GM23338 (cell line): ENCODE data around the gene PGLYRP4.

ENCODE experiments used
- CREB1 ChIP-seq: fragments of 250-450 bp; sonication (Bioruptor Pico); IDR thresholded peaks from 2 replicates; pipeline ENCODE4 v1.5.0; 2020; ENCODE audit warnings: low read depth, mild to moderate bottlenecking, moderate library complexity
- EZH2 ChIP-seq: fragments of 200-600 bp; sonication (generic); IDR thresholded peaks from one replicate; pipeline ENCODE4 v1.8.0; 2017; ENCODE audit warnings: antibody characterized with exemption, mild to moderate bottlenecking, low read depth; ENCODE audit not compliant: unreplicated experiment
- EZH2phosphoT487 ChIP-seq: fragments of 200-600 bp; sonication (generic); IDR thresholded peaks from one replicate; pipeline ENCODE4 v1.8.1; 2018; ENCODE audit warnings: antibody characterized with exemption; ENCODE audit not compliant: unreplicated experiment
- JUNB ChIP-seq: IDR thresholded peaks from one replicate; pipeline ENCODE4 v1.6.1; 2016; ENCODE audit warnings: antibody characterized with exemption; ENCODE audit not compliant: unreplicated experiment
- NANOG ChIP-seq: IDR thresholded peaks from 2 replicates; pipeline ENCODE4 v1.6.1; 2016; ENCODE audit warnings: antibody characterized with exemption, borderline replicate concordance
- POLR2AphosphoS5 ChIP-seq: IDR thresholded peaks from 2 replicates; pipeline ENCODE4 v1.6.1; 2016; ENCODE audit warnings: antibody characterized with exemption, low read depth
- STAT1 ChIP-seq: IDR thresholded peaks from one replicate; pipeline ENCODE4 v1.6.1; 2016; ENCODE audit warnings: antibody characterized with exemption; ENCODE audit not compliant: unreplicated experiment
- ZNF114 ChIP-seq: fragments of 250-450 bp; sonication (Bioruptor Pico); IDR thresholded peaks from 2 replicates; pipeline ENCODE4 v1.5.0; 2020; ENCODE audit warnings: mild to moderate bottlenecking, moderate library complexity
- ZNF331 ChIP-seq: fragments of 250-450 bp; sonication (Bioruptor Pico); IDR thresholded peaks from 2 replicates; pipeline ENCODE4 v1.5.0; 2020; ENCODE audit warnings: low read depth, mild to moderate bottlenecking, moderate library complexity
- TF ChIP-seq, protein P1 (sequence below), 2 experiments: fragments of 200-600 bp in 1 of 2; sonication (generic) in 1 of 2; conservative IDR thresholded peaks; 2 replicates each; pipeline versions ENCODE4 v1.5.1 to v1.6.1; 2016 to 2017; ENCODE audit warnings: antibody characterized with exemption in 2 of 2, low read depth in 2 of 2, mild to moderate bottlenecking in 2 of 2, moderate library complexity in 1 of 2
- TF ChIP-seq, protein P2 (sequence below): IDR thresholded peaks from one replicate; pipeline ENCODE4 v1.6.1; 2018; ENCODE audit warnings: antibody characterized with exemption; ENCODE audit not compliant: unreplicated experiment
- TF ChIP-seq, protein P3 (sequence below): IDR thresholded peaks from 2 replicates; pipeline ENCODE4 v1.6.1; 2016; ENCODE audit warnings: antibody characterized with exemption
- TF ChIP-seq, protein P4 (sequence below): fragments of 250-450 bp; sonication (Bioruptor Pico); IDR thresholded peaks from 2 replicates; pipeline ENCODE4 v1.5.0; 2020; ENCODE audit warnings: mild to moderate bottlenecking, moderate library complexity

DNA sequence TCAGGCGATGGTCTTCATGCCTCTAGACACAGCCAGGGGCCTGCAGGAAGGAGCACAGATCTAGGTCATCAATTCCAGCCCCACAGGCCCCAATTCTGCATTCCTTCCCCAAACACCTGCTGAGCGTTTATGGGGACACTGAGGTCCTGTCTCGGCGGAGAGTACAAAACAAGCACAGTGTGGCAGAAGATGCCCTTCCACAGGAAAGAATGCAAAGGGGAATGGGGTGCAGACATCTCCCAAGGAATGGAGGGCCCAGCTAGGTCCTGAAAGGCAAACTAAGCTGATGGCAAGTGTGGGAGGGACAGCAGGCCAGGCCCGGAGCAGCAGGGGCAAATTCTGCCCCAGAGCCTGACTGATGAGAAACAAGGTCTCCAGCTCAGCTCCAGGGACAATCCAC is 45.8 kb upstream of the PGLYRP4 start:
- TF ChIP-seq, protein P1, sequence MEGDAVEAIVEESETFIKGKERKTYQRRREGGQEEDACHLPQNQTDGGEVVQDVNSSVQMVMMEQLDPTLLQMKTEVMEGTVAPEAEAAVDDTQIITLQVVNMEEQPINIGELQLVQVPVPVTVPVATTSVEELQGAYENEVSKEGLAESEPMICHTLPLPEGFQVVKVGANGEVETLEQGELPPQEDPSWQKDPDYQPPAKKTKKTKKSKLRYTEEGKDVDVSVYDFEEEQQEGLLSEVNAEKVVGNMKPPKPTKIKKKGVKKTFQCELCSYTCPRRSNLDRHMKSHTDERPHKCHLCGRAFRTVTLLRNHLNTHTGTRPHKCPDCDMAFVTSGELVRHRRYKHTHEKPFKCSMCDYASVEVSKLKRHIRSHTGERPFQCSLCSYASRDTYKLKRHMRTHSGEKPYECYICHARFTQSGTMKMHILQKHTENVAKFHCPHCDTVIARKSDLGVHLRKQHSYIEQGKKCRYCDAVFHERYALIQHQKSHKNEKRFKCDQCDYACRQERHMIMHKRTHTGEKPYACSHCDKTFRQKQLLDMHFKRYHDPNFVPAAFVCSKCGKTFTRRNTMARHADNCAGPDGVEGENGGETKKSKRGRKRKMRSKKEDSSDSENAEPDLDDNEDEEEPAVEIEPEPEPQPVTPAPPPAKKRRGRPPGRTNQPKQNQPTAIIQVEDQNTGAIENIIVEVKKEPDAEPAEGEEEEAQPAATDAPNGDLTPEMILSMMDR (conservative IDR thresholded peaks at IDR 0.05; ENCODE audit: low read depth in 2 of 2) = no peak
- no peak for TF ChIP-seq POLR2AphosphoS5
- no peak for TF ChIP-seq JUNB
- no peak for TF ChIP-seq EZH2
- TF ChIP-seq CREB1 = no peak
- TF ChIP-seq, protein P2, sequence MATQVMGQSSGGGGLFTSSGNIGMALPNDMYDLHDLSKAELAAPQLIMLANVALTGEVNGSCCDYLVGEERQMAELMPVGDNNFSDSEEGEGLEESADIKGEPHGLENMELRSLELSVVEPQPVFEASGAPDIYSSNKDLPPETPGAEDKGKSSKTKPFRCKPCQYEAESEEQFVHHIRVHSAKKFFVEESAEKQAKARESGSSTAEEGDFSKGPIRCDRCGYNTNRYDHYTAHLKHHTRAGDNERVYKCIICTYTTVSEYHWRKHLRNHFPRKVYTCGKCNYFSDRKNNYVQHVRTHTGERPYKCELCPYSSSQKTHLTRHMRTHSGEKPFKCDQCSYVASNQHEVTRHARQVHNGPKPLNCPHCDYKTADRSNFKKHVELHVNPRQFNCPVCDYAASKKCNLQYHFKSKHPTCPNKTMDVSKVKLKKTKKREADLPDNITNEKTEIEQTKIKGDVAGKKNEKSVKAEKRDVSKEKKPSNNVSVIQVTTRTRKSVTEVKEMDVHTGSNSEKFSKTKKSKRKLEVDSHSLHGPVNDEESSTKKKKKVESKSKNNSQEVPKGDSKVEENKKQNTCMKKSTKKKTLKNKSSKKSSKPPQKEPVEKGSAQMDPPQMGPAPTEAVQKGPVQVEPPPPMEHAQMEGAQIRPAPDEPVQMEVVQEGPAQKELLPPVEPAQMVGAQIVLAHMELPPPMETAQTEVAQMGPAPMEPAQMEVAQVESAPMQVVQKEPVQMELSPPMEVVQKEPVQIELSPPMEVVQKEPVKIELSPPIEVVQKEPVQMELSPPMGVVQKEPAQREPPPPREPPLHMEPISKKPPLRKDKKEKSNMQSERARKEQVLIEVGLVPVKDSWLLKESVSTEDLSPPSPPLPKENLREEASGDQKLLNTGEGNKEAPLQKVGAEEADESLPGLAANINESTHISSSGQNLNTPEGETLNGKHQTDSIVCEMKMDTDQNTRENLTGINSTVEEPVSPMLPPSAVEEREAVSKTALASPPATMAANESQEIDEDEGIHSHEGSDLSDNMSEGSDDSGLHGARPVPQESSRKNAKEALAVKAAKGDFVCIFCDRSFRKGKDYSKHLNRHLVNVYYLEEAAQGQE = no peak
- TF ChIP-seq NANOG = no peak
- TF ChIP-seq, protein P3, sequence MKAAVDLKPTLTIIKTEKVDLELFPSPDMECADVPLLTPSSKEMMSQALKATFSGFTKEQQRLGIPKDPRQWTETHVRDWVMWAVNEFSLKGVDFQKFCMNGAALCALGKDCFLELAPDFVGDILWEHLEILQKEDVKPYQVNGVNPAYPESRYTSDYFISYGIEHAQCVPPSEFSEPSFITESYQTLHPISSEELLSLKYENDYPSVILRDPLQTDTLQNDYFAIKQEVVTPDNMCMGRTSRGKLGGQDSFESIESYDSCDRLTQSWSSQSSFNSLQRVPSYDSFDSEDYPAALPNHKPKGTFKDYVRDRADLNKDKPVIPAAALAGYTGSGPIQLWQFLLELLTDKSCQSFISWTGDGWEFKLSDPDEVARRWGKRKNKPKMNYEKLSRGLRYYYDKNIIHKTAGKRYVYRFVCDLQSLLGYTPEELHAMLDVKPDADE = no peak
- TF ChIP-seq EZH2phosphoT487 = no peak
- no peak for TF ChIP-seq ZNF114
- TF ChIP-seq ZNF331 (CRISPR knock-in tag) = no peak
- TF ChIP-seq STAT1 = no peak
- TF ChIP-seq, protein P4, sequence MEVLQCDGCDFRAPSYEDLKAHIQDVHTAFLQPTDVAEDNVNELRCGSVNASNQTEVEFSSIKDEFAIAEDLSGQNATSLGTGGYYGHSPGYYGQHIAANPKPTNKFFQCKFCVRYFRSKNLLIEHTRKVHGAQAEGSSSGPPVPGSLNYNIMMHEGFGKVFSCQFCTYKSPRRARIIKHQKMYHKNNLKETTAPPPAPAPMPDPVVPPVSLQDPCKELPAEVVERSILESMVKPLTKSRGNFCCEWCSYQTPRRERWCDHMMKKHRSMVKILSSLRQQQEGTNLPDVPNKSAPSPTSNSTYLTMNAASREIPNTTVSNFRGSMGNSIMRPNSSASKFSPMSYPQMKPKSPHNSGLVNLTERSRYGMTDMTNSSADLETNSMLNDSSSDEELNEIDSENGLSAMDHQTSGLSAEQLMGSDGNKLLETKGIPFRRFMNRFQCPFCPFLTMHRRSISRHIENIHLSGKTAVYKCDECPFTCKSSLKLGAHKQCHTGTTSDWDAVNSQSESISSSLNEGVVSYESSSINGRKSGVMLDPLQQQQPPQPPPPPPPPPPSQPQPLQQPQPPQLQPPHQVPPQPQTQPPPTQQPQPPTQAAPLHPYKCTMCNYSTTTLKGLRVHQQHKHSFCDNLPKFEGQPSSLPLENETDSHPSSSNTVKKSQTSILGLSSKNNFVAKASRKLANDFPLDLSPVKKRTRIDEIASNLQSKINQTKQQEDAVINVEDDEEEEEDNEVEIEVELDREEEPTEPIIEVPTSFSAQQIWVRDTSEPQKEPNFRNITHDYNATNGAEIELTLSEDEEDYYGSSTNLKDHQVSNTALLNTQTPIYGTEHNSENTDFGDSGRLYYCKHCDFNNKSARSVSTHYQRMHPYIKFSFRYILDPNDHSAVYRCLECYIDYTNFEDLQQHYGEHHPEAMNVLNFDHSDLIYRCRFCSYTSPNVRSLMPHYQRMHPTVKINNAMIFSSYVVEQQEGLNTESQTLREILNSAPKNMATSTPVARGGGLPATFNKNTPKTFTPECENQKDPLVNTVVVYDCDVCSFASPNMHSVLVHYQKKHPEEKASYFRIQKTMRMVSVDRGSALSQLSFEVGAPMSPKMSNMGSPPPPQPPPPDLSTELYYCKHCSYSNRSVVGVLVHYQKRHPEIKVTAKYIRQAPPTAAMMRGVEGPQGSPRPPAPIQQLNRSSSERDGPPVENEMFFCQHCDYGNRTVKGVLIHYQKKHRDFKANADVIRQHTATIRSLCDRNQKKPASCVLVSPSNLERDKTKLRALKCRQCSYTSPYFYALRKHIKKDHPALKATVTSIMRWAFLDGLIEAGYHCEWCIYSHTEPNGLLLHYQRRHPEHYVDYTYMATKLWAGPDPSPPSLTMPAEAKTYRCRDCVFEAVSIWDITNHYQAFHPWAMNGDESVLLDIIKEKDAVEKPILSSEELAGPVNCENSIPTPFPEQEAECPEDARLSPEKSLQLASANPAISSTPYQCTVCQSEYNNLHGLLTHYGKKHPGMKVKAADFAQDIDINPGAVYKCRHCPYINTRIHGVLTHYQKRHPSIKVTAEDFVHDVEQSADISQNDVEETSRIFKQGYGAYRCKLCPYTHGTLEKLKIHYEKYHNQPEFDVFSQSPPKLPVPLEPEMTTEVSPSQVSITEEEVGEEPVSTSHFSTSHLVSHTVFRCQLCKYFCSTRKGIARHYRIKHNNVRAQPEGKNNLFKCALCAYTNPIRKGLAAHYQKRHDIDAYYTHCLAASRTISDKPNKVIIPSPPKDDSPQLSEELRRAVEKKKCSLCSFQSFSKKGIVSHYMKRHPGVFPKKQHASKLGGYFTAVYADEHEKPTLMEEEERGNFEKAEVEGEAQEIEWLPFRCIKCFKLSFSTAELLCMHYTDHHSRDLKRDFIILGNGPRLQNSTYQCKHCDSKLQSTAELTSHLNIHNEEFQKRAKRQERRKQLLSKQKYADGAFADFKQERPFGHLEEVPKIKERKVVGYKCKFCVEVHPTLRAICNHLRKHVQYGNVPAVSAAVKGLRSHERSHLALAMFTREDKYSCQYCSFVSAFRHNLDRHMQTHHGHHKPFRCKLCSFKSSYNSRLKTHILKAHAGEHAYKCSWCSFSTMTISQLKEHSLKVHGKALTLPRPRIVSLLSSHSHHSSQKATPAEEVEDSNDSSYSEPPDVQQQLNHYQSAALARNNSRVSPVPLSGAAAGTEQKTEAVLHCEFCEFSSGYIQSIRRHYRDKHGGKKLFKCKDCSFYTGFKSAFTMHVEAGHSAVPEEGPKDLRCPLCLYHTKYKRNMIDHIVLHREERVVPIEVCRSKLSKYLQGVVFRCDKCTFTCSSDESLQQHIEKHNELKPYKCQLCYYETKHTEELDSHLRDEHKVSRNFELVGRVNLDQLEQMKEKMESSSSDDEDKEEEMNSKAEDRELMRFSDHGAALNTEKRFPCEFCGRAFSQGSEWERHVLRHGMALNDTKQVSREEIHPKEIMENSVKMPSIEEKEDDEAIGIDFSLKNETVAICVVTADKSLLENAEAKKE = no peak
